RWPE2 (cell line): ENCODE results near the gene GPC5.

Source experiments
- ATAC-seq: fragments of 200-7000 bp; cut with Tn5 transposase; 3 replicates; pipeline ENCODE4 v1.9.1; 2021; ENCODE audit warnings: low read depth
- DNase-seq: peaks from one replicate; pipeline ENCODE4 v3.0.0-alpha.2; 2020; ENCODE audit warnings: low spot score
- H3K27ac ChIP-seq: fragments of 450-650 bp; 2 replicates; pipeline ENCODE4 v1.5.1; 2017; ENCODE audit warnings: mild to moderate bottlenecking; ENCODE audit not compliant: poor library complexity, severe bottlenecking
- H3K27me3 ChIP-seq: fragments of 250-450 bp; sonication (Bioruptor Pico); 2 replicates; pipeline ENCODE4 v1.5.1; 2021; ENCODE audit warnings: mild to moderate bottlenecking, moderate library complexity; ENCODE audit not compliant: insufficient read depth, poor library complexity, severe bottlenecking
- H3K36me3 ChIP-seq: fragments of 250-450 bp; sonication (Bioruptor Pico); 2 replicates; pipeline ENCODE4 v1.5.1; 2020; ENCODE audit warnings: low read depth, mild to moderate bottlenecking, moderate library complexity
- H3K4me1 ChIP-seq: fragments of 250-450 bp; sonication (Bioruptor Pico); 2 replicates; pipeline ENCODE4 v1.5.1; 2021; ENCODE audit warnings: mild to moderate bottlenecking, moderate library complexity; ENCODE audit not compliant: insufficient read depth, poor library complexity, severe bottlenecking
- H3K4me3 ChIP-seq: fragments of 250-450 bp; sonication (Bioruptor Pico); 2 replicates; pipeline ENCODE4 v1.5.1; 2021; ENCODE audit warnings: mild to moderate bottlenecking, moderate library complexity; ENCODE audit not compliant: severe bottlenecking
- H3K9me3 ChIP-seq: fragments of 250-450 bp; sonication (Bioruptor Pico); 2 replicates; pipeline ENCODE4 v1.5.1; 2021; ENCODE audit warnings: mild to moderate bottlenecking, moderate library complexity; ENCODE audit not compliant: severe bottlenecking
- TF ChIP-seq, protein P1 (sequence below): fragments of 450-650 bp; IDR thresholded peaks from one replicate; pipeline ENCODE4 v1.5.1; 2017; ENCODE audit warnings: mild to moderate bottlenecking, moderate library complexity; ENCODE audit not compliant: poor library complexity, severe bottlenecking

The GPC5 gene

DNA sequence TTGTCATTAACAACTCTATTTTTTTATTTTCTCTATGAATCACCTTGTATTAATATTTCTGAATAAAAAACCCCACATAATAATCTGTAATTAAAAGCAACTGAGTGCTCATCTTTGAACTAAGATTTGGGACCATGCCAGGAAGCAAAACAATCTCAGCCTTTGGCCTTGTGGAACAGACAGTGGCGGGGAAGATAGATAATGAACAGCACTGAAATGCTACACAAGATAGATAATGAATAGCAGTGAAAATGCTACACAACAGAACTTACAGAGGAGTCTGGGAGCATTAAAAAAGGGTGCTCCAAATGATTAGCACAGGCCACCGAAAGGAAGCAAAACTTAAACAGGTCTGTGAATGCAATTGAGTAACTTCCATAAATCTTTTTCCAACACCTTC lies 134.9 kb downstream of the GPC5 start:
- ATAC-seq = no peak
- Histone ChIP-seq H3K4me1 (no peaks in the 10 kb centered on the region), H3K27ac (no peak overlapping the region)

DNA sequence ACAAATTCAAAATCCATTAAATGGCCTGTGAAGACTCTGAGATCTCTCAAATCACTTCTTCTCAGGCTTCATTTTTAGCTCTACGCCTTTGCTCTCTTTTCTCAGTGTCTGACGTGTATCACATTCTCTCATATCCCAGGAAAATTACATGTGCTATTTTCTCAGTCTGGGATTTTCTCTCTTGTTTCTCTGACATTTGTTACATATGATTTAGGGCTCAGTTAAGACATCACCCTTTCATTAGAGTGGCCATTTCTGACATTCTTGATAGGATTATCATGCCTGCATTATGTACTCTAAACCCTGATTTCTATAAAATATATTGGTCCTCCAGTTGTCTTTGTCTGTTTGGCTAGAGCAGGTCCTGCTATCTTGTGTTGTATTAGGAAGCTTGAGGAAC lies 136.6 kb downstream of the GPC5 start:
- TF ChIP-seq, protein P1, sequence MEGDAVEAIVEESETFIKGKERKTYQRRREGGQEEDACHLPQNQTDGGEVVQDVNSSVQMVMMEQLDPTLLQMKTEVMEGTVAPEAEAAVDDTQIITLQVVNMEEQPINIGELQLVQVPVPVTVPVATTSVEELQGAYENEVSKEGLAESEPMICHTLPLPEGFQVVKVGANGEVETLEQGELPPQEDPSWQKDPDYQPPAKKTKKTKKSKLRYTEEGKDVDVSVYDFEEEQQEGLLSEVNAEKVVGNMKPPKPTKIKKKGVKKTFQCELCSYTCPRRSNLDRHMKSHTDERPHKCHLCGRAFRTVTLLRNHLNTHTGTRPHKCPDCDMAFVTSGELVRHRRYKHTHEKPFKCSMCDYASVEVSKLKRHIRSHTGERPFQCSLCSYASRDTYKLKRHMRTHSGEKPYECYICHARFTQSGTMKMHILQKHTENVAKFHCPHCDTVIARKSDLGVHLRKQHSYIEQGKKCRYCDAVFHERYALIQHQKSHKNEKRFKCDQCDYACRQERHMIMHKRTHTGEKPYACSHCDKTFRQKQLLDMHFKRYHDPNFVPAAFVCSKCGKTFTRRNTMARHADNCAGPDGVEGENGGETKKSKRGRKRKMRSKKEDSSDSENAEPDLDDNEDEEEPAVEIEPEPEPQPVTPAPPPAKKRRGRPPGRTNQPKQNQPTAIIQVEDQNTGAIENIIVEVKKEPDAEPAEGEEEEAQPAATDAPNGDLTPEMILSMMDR = no peak
- H3K4me3 ChIP-seq = no peak overlapping the region

More for the DNA sequence above, 134.9 kb downstream of the GPC5 start:
- Histone ChIP-seq H3K9me3 (peaks cover 9% of the 10 kb centered on the region), H3K36me3 (no peaks in the 10 kb centered on the region), H3K4me3 (no peak overlapping the region), H3K27me3 (no peaks in the 10 kb centered on the region)
- TF ChIP-seq, protein P1 = no peak
- no peak for DNase-seq

DNA sequence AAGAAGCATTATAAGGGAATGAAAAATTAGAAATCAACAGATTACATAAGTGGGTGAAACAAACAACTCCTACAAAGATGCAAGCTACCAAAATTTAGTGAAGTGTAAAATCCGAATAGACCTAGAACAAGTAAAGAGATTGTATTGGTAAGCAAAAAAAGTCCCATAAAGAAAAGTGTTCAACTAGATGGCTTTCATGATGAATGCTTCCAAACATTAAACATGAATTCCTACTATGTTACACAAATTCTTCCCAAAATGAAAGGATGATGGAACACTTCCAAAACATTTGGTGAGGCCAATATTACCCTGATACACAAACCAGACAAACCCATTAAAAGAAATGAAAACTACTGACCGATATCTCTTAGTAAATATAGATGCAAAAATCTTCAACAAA lies 139.0 kb downstream of the GPC5 start:
- Histone ChIP-seq H3K27ac (no peak overlapping the region), H3K4me1 (no peaks in the 10 kb centered on the region), H3K9me3 (peaks cover 4% of the 10 kb centered on the region), H3K27me3 (no peaks in the 10 kb centered on the region), H3K36me3 (no peaks in the 10 kb centered on the region), H3K4me3 (no peak overlapping the region)
- TF ChIP-seq, protein P1 = no peak
- no peak for ATAC-seq
- DNase-seq = no peak

More for the DNA sequence above, 136.6 kb downstream of the GPC5 start:
- H3K36me3 ChIP-seq = no peaks in the 10 kb centered on the region
- no peak overlapping the region for H3K27ac ChIP-seq
- peaks cover 9% of the 10 kb centered on the region for H3K9me3 ChIP-seq
- no peaks in the 10 kb centered on the region for H3K27me3 ChIP-seq
- ATAC-seq (no peak), DNase-seq (no peak)
- H3K4me1 ChIP-seq = no peaks in the 10 kb centered on the region

DNA sequence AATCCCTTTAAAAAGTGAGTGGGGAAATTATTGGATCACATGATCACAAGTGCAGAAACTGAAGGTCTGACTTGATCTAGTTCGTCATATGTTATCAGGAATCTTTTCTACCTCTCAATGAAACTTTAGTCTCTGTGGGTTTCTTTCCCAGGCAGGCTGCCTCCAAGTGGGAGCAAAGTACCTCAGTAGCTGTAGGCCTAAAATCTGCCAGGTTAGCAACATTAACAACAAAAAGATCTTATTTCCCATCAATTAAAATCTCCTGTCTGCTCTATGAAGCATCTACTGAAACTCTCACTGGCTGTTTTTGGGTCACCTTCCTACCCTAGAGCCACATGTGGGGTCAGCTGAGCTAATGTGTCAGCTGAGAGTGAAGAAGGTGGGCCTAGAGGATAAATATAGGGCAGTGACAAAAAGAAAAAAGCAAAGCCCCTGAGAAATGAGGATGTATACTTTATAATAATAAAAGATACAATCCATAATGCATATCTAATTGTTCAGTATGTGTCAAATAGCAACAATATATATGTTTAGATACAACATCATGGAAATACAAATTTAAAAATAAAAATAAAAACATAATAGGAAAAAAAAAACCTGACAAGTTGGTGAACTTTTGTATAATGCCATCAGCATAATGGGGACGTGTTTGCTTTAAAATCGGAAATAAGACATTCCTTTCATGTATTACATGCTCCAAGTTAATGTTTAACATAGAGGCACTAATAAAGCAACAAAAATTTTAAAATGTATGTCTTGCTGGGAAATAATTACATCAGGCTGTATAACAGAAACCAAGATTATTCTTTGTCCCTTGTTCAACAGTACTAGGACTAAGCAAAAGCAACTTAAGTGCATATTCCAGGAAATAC lies 141.1 kb downstream of the GPC5 start:
- Histone ChIP-seq H3K4me1 (no peaks in the 10 kb centered on the region), H3K27me3 (no peaks in the 10 kb centered on the region), H3K4me3 (no peak overlapping the region), H3K9me3 (peaks cover 4% of the 10 kb centered on the region), H3K36me3 (no peaks in the 10 kb centered on the region), H3K27ac (no peak overlapping the region)
- ATAC-seq (no peak), DNase-seq (no peak)
- TF ChIP-seq, protein P1 = no peak

DNA sequence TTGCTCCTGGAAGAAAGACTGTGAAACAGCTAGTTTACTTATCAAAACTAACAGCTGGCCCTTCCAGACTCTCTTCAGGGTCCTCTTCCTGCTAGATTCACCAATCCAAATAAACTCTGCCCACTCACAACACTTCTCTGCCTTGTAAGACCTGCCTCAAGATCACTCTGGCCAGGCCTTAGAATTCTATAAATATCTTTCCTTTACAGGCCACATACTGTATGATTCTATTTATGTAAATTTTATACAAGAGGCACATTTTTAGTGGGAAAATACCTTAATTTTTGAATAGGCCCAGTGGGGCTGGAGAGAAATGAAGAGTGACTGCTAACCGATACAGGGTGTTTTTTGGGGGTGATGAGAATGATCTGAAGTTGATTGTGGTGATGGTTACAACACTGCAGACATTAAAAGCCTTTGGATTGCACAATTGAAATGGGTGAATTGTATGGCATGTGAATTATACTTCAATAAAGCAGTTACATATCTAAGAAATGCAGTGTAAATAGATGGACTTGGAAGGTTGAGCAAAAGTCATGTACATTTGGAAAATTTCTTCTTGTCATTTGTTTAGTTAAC lies 141.8 kb downstream of the GPC5 start:
- DNase-seq (no peak), ATAC-seq (no peak)
- no peak overlapping the region for H3K4me3 ChIP-seq
- no peaks in the 10 kb centered on the region for H3K4me1 ChIP-seq
- peaks cover 4% of the 10 kb centered on the region for H3K9me3 ChIP-seq
- H3K27me3 ChIP-seq = no peaks in the 10 kb centered on the region
- H3K27ac ChIP-seq = no peak overlapping the region
- no peaks in the 10 kb centered on the region for H3K36me3 ChIP-seq
- TF ChIP-seq, protein P1 = no peak
